WTC11 (cell line): ENCODE results near the gene LDLRAD4. TPM values are rescaled to one million over a fixed set of nuclear protein-coding genes. Genes with fewer than 3 reads are reported as not detected.

ENCODE experiments used
- ATAC-seq: fragments of 200-7000 bp; cut with Tn5 transposase; 2 replicates; pipeline ENCODE4 v1.10.0; 2021; ENCODE audit warnings: mild to moderate bottlenecking, moderate library complexity
- CTCF ChIA-PET: fragments of 300-600 bp; sonication (Branson Sonifier 250); formaldehyde crosslinking; loops from one replicate; lab custom pipeline; 2021; ENCODE audit warnings: antibody characterized with exemption; lab: Charles Lee
- POLR2A ChIA-PET: fragments of 350-600 bp; sonication (Branson Sonifier 250); formaldehyde crosslinking; loops from one replicate; lab custom pipeline; 2021; ENCODE audit warnings: antibody characterized with exemption; lab: Charles Lee
- DNase-seq: peaks from one replicate; pipeline ENCODE4 v3.0.0; 2021; ENCODE audit warnings: low spot score
- H3K27ac Mint-ChIP-seq: 2 replicates; pipeline ENCODE4 v1.8.0; 2021; ENCODE audit warnings: mixed read lengths
- H3K27me3 Mint-ChIP-seq: 2 replicates; pipeline ENCODE4 v1.8.0; 2021; ENCODE audit warnings: low read depth, mild to moderate bottlenecking, moderate library complexity, mixed read lengths
- H3K36me3 Mint-ChIP-seq: 2 replicates; pipeline ENCODE4 v1.8.0; 2021; ENCODE audit warnings: mixed read lengths
- H3K4me1 Mint-ChIP-seq: 2 replicates; pipeline ENCODE4 v1.8.0; 2022; ENCODE audit warnings: mixed read lengths
- H3K4me3 Mint-ChIP-seq: 2 replicates; pipeline ENCODE4 v1.8.0; 2021; ENCODE audit warnings: mild to moderate bottlenecking, moderate library complexity, mixed read lengths
- H3K9me3 Mint-ChIP-seq: 2 replicates; pipeline ENCODE4 v1.8.0; 2021; ENCODE audit warnings: mixed read lengths
- ATF2 ChIP-seq: sonication (generic); formaldehyde crosslinking; IDR thresholded peaks from 2 replicates; pipeline ENCODE4 v1.8.1; 2022; ENCODE audit warnings: low read depth, missing genetic modification reagents, borderline replicate concordance
- ESRRA ChIP-seq: sonication (generic); formaldehyde crosslinking; IDR thresholded peaks from 2 replicates; pipeline ENCODE4 v1.8.1; 2022; ENCODE audit warnings: mild to moderate bottlenecking, missing genetic modification reagents, borderline replicate concordance
- FOXJ3 ChIP-seq: sonication (generic); formaldehyde crosslinking; IDR thresholded peaks from 2 replicates; pipeline ENCODE4 v1.9.0; 2021; ENCODE audit warnings: missing genetic modification reagents, mild to moderate bottlenecking, borderline replicate concordance
- FOXP1 ChIP-seq: sonication (generic); formaldehyde crosslinking; IDR thresholded peaks from 2 replicates; pipeline ENCODE4 v1.8.0; 2022; ENCODE audit warnings: missing genetic modification reagents, mild to moderate bottlenecking, moderate library complexity, borderline replicate concordance
- GRHL2 ChIP-seq: fragments of 250-450 bp; sonication (Bioruptor Pico); IDR thresholded peaks from 2 replicates; pipeline ENCODE4 v1.8.0; 2022; ENCODE audit warnings: mild to moderate bottlenecking, moderate library complexity; ENCODE audit not compliant: insufficient replicate concordance, severe bottlenecking
- HMGA2 ChIP-seq: fragments of 250-450 bp; sonication (Bioruptor Pico); IDR thresholded peaks from 2 replicates; pipeline ENCODE4 v1.4.0; 2021; ENCODE audit warnings: mild to moderate bottlenecking, moderate library complexity
- KAT7 ChIP-seq: sonication (generic); formaldehyde crosslinking; IDR thresholded peaks from 2 replicates; pipeline ENCODE4 v1.8.1; 2023; ENCODE audit warnings: missing genetic modification reagents, mild to moderate bottlenecking, borderline replicate concordance
- NR1H2 ChIP-seq: sonication (generic); formaldehyde crosslinking; IDR thresholded peaks from 2 replicates; pipeline ENCODE4 v1.9.0; 2021; ENCODE audit warnings: mild to moderate bottlenecking, moderate library complexity, missing genetic modification reagents
- PRRX2 ChIP-seq: fragments of 250-450 bp; sonication (Bioruptor Pico); IDR thresholded peaks from 2 replicates; pipeline ENCODE4 v1.8.0; 2021; ENCODE audit warnings: mild to moderate bottlenecking
- RORB ChIP-seq: fragments of 250-450 bp; sonication (Bioruptor Pico); IDR thresholded peaks from 2 replicates; pipeline ENCODE4 v1.9.0; 2021; ENCODE audit warnings: mild to moderate bottlenecking
- SMAD4 ChIP-seq: sonication (generic); formaldehyde crosslinking; IDR thresholded peaks from 2 replicates; pipeline ENCODE4 v1.8.0; 2022; ENCODE audit warnings: mild to moderate bottlenecking, missing genetic modification reagents
- ZBTB21 ChIP-seq: sonication (generic); formaldehyde crosslinking; IDR thresholded peaks from 2 replicates; pipeline ENCODE4 v1.8.1; 2023; ENCODE audit warnings: mild to moderate bottlenecking, missing genetic modification reagents, borderline replicate concordance
- ZNF232 ChIP-seq: sonication (generic); formaldehyde crosslinking; IDR thresholded peaks from 2 replicates; pipeline ENCODE4 v1.8.0; 2022; ENCODE audit warnings: mild to moderate bottlenecking, missing genetic modification reagents
- ZNF396 ChIP-seq: fragments of 250-450 bp; sonication (Bioruptor Pico); IDR thresholded peaks from 2 replicates; pipeline ENCODE4 v1.8.0; 2021; ENCODE audit warnings: mild to moderate bottlenecking, moderate library complexity, borderline replicate concordance
- ZNF416 ChIP-seq: fragments of 250-450 bp; sonication (Bioruptor Pico); IDR thresholded peaks from 2 replicates; pipeline ENCODE4 v1.9.0; 2021; ENCODE audit warnings: mild to moderate bottlenecking, inconsistent platforms
- total RNA-seq: library from RNA; stranded (reverse); gene quantifications from 3 replicates; pipeline ENCODE4 v1.2.3, GENCODE V29; 2021
- TF ChIP-seq, protein P1 (sequence below): fragments of 250-450 bp; sonication (Bioruptor Pico); IDR thresholded peaks from 2 replicates; pipeline ENCODE4 v1.9.0; 2021; ENCODE audit warnings: mild to moderate bottlenecking
- TF ChIP-seq, protein P2 (sequence below): fragments of 250-450 bp; sonication (Bioruptor Pico); IDR thresholded peaks from 2 replicates; pipeline ENCODE4 v1.9.0; 2021; ENCODE audit warnings: moderate library complexity, mild to moderate bottlenecking, inconsistent platforms, borderline replicate concordance
- TF ChIP-seq, protein P3 (sequence below): fragments of 250-450 bp; sonication (Bioruptor Pico); conservative IDR thresholded peaks from 2 replicates; pipeline ENCODE4 v1.9.0; 2021; ENCODE audit warnings: mild to moderate bottlenecking
- TF ChIP-seq, protein P4 (sequence below): sonication (generic); formaldehyde crosslinking; IDR thresholded peaks from 2 replicates; pipeline ENCODE4 v1.8.0; 2023; ENCODE audit warnings: mild to moderate bottlenecking, missing genetic modification reagents
- TF ChIP-seq, protein P5 (sequence below): sonication (generic); formaldehyde crosslinking; conservative IDR thresholded peaks from 2 replicates; pipeline ENCODE4 v1.8.1; 2023; ENCODE audit warnings: mild to moderate bottlenecking, low read depth, missing genetic modification reagents, moderate library complexity

LDLRAD4 gene
- total RNA-seq, 1 experiment from 2014 or later: 6.2 TPM

GRCh38 chr18:13559754-13560153 lies 341.2 kb downstream of the LDLRAD4 start:
- Mint-ChIP-seq H3K4me3 (no peak overlapping the region), H3K27ac (no peak overlapping the region), H3K36me3 (no peaks in the 10 kb centered on the region), H3K9me3 (no peaks in the 10 kb centered on the region), H3K27me3 (no peaks in the 10 kb centered on the region), H3K4me1 (peaks cover 4% of the 10 kb centered on the region; the same call in 1 of the 2 replicates)
- CTCF ChIA-PET: interaction anchor here (0.6 to 1.2 kb wide), 2 partner anchors 24 to 163 kb away, joined by 3 read pairs; no protein-coding TSS in a partner anchor
- TF ChIP-seq SMAD4 (CRISPR knock-in tag) (no peak), ZNF416 (no peak), ESRRA (CRISPR knock-in tag) (no peak), HMGA2 (CRISPR knock-in tag) (no peak), ZNF232 (CRISPR knock-in tag) (no peak), GRHL2 (CRISPR knock-in tag) (no peak), NR1H2 (CRISPR knock-in tag) (no peak), ZBTB21 (no peak), KAT7 (CRISPR knock-in tag) (no peak), RORB (CRISPR knock-in tag) (no peak), FOXJ3 (CRISPR knock-in tag) (no peak), ATF2 (CRISPR knock-in tag) (no peak), PRRX2 (CRISPR knock-in tag) (no peak), FOXP1 (CRISPR knock-in tag) (no peak), ZNF396 (CRISPR knock-in tag) (no peak)
- TF ChIP-seq, protein P1, sequence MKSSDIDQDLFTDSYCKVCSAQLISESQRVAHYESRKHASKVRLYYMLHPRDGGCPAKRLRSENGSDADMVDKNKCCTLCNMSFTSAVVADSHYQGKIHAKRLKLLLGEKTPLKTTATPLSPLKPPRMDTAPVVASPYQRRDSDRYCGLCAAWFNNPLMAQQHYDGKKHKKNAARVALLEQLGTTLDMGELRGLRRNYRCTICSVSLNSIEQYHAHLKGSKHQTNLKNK (CRISPR knock-in tag): no peak
- TF ChIP-seq, protein P2, sequence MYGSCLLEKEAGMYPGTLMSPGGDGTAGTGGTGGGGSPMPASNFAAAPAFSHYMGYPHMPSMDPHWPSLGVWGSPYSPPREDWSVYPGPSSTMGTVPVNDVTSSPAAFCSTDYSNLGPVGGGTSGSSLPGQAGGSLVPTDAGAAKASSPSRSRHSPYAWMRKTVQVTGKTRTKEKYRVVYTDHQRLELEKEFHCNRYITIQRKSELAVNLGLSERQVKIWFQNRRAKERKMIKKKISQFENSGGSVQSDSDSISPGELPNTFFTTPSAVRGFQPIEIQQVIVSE: no peak
- TF ChIP-seq, protein P3, sequence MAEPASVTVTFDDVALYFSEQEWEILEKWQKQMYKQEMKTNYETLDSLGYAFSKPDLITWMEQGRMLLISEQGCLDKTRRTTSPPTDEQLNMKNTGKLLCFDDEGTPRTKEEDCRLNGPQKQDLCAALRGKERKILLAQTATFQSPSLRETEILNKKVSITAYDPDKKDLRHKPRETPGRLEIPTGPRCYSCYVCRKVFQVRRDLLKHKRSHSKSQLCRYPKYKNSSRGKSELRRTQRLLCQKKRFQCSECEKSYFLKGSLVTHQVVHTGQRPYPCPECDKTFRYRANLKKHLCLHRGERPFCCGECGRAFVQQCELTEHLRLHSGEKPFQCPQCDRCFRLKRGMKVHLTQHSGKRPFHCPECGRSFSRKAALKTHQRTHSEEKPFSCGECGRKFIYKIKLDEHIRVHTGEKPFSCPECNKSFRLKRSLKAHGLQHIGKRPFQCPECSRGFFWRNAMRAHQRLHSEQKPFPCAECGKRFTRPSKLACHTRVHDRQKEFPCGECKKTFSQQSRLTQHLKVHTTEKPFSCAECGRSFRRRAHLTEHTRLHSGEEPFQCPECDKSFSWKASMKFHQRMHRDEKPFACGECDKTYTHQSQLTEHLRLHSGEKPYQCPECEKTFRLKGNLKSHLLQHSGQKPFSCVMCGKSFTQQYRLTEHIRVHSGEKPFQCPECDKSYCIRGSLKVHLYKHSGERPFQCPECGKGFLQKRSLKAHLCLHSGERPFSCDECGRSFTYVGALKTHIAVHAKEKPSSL (CRISPR knock-in tag): no peak
- TF ChIP-seq, protein P4, sequence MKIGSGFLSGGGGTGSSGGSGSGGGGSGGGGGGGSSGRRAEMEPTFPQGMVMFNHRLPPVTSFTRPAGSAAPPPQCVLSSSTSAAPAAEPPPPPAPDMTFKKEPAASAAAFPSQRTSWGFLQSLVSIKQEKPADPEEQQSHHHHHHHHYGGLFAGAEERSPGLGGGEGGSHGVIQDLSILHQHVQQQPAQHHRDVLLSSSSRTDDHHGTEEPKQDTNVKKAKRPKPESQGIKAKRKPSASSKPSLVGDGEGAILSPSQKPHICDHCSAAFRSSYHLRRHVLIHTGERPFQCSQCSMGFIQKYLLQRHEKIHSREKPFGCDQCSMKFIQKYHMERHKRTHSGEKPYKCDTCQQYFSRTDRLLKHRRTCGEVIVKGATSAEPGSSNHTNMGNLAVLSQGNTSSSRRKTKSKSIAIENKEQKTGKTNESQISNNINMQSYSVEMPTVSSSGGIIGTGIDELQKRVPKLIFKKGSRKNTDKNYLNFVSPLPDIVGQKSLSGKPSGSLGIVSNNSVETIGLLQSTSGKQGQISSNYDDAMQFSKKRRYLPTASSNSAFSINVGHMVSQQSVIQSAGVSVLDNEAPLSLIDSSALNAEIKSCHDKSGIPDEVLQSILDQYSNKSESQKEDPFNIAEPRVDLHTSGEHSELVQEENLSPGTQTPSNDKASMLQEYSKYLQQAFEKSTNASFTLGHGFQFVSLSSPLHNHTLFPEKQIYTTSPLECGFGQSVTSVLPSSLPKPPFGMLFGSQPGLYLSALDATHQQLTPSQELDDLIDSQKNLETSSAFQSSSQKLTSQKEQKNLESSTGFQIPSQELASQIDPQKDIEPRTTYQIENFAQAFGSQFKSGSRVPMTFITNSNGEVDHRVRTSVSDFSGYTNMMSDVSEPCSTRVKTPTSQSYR: no peak
- TF ChIP-seq, protein P5, sequence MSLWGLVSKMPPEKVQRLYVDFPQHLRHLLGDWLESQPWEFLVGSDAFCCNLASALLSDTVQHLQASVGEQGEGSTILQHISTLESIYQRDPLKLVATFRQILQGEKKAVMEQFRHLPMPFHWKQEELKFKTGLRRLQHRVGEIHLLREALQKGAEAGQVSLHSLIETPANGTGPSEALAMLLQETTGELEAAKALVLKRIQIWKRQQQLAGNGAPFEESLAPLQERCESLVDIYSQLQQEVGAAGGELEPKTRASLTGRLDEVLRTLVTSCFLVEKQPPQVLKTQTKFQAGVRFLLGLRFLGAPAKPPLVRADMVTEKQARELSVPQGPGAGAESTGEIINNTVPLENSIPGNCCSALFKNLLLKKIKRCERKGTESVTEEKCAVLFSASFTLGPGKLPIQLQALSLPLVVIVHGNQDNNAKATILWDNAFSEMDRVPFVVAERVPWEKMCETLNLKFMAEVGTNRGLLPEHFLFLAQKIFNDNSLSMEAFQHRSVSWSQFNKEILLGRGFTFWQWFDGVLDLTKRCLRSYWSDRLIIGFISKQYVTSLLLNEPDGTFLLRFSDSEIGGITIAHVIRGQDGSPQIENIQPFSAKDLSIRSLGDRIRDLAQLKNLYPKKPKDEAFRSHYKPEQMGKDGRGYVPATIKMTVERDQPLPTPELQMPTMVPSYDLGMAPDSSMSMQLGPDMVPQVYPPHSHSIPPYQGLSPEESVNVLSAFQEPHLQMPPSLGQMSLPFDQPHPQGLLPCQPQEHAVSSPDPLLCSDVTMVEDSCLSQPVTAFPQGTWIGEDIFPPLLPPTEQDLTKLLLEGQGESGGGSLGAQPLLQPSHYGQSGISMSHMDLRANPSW: no peak
- POLR2A ChIA-PET: no interaction called here
- no peak for DNase-seq
- ATAC-seq: no peak
